Pulmonary artery endothelial cell (primary cell): ENCODE results near the gene BUD13. TPM values are rescaled to one million over a fixed set of nuclear protein-coding genes. Genes with fewer than 3 reads are reported as not detected.
"Not testable (repeated sequence)": the region's sequence is repeated elsewhere in the genome, so short reads cannot be mapped to it uniquely, and the experiment has no call there.

Experiments
- DNase-seq: peaks from one replicate; pipeline ENCODE4 v3.0.0-alpha.2; 2011; ENCODE audit warnings: low read depth, low spot score
- total RNA-seq: library from RNA; depleted of rRNA; stranded (reverse); fragments of >200 nt; gene quantifications from 2 replicates; pipeline ENCODE4 v1.2.3, GENCODE V29; 2014

BUD13 gene
- total RNA-seq, 1 donor from 2014 or later = 20.2 TPM

GRCh38 chr11:116762132-116762531 is 10.7 kb downstream of the BUD13 start:
- DNase-seq = no peak

- not testable (repeated sequence) for DNase-seq
Observed at GRCh38 chr11:116756044-116756443, 16.7 kb downstream of the BUD13 start.

GRCh38 chr11:116750070-116750718 is 22.6 kb downstream of the BUD13 start:
- no peak for DNase-seq

GRCh38 chr11:116742104-116742503 is 30.7 kb downstream of the BUD13 start:
- DNase-seq = no peak

GRCh38 chr11:116740741-116741140 is 32.0 kb downstream of the BUD13 start:
- DNase-seq = no peak

GRCh38 chr11:116738975-116739374 is 33.8 kb downstream of the BUD13 start:
- DNase-seq = no peak

- no peak for DNase-seq
Observed at GRCh38 chr11:116736763-116737162, 36.0 kb downstream of the BUD13 start.

GRCh38 chr11:116733969-116734508 is 38.7 kb downstream of the BUD13 start:
- DNase-seq = no peak

- no peak for DNase-seq
Observed at GRCh38 chr11:116733043-116733755, 39.6 kb downstream of the BUD13 start.

GRCh38 chr11:116732271-116733042 is 40.3 kb downstream of the BUD13 start:
- DNase-seq = peak; percentile 10

GRCh38 chr11:116731821-116732220 is 41.0 kb downstream of the BUD13 start:
- no peak for DNase-seq

- no peak for DNase-seq
Observed at GRCh38 chr11:116731097-116731761, 41.6 kb downstream of the BUD13 start.

GRCh38 chr11:116730601-116731000 is 42.2 kb downstream of the BUD13 start:
- no peak for DNase-seq

GRCh38 chr11:116730241-116730561 is 42.6 kb downstream of the BUD13 start:
- DNase-seq = no peak

GRCh38 chr11:116729501-116730240 is 43.1 kb downstream of the BUD13 start:
- DNase-seq = no peak

- no peak for DNase-seq
Observed at GRCh38 chr11:116727990-116728389, 44.8 kb downstream of the BUD13 start.

- no peak for DNase-seq
Observed at GRCh38 chr11:116725434-116726221, 47.2 kb downstream of the BUD13 start.

GRCh38 chr11:116724813-116725212 is 48.0 kb downstream of the BUD13 start:
- DNase-seq = no peak

GRCh38 chr11:116723511-116723910 is 49.3 kb downstream of the BUD13 start:
- DNase-seq = no peak

GRCh38 chr11:116721988-116722387 is 50.8 kb downstream of the BUD13 start:
- DNase-seq = no peak
